ENCODE measurements around the gene ADAMTS12. TPM values are rescaled to one million over a fixed set of nuclear protein-coding genes. Genes with fewer than 3 reads are reported as not detected.

Gene ADAMTS12
- total and polyA plus RNA-seq, 10 of the 15 experiments (the other 5 are each of a cell fraction or from before 2014, with no cell fraction given): 0.11 to 35.8 (median 20.7) TPM

GRCh38 chr5:33816791-33817190 lies 75.0 kb downstream of the ADAMTS12 start:
- Histone ChIP-seq H3K9ac (ENCODE audit: control insufficient read depth, insufficient read depth, low read length) (no peak overlapping the region), H2AFZ (ENCODE audit: control insufficient read depth, low read depth, low read length) (no peak overlapping the region), H3K4me2 (ENCODE audit: control insufficient read depth, insufficient read depth) (no peak overlapping the region), H3K27me3 (replicated peaks in 1 of 2; ENCODE audit: control insufficient read depth in 2 of 2, insufficient read depth in 2 of 2, low read length in 1 of 2) (no peaks in the 10 kb centered on the region), H3K4me1 (ENCODE audit: control insufficient read depth, insufficient read depth, low read length) (no peaks in the 10 kb centered on the region), H3K36me3 (ENCODE audit: control insufficient read depth in 2 of 2, insufficient read depth in 2 of 2, low read length in 1 of 2) (no peaks in the 10 kb centered on the region), H3K79me2 (ENCODE audit: control insufficient read depth, insufficient read depth, low read length) (no peaks in the 10 kb centered on the region; the same call in 1 of the 2 replicates), H4K20me1 (ENCODE audit: control insufficient read depth, insufficient read depth) (no peaks in the 10 kb centered on the region), H3K9me3 (replicated peaks; ENCODE audit: control insufficient read depth, insufficient read depth, low read length) (peaks cover 3% of the 10 kb centered on the region; the same call in 1 of the 3 replicates), H3K4me3 (no peak overlapping the region), H3K27ac (ENCODE audit: control insufficient read depth, insufficient read depth) (no peak overlapping the region)
- SMC1A ChIA-PET (ENCODE audit: uncharacterized antibody, unreplicated experiment): interaction anchor here (2.2 kb wide), 1 partner anchor 10 kb away, joined by 8 read pairs; no protein-coding TSS in a partner anchor
- intact Hi-C loops (cut with micrococcal nuclease; ENCODE audit: unreplicated experiment) (no loop called here), in situ Hi-C loops (cut with MboI) (no loop called here)
- no peak for DNase-seq (ENCODE audit: low read depth, low spot score)
- 50% methylated on average over 1 of the region's 1 CpG for WGBS (ENCODE audit: insufficient coverage, insufficient replicate concordance, low lambda C conversion rate, missing lambda C conversion rate)
- POLR2A ChIA-PET: no interaction called here
- RAD21 ChIA-PET (ENCODE audit: unreplicated experiment): no interaction called here
- BruUV-seq (replicated peaks): no TSS peak
- ATAC-seq: no peak
- FAIRE-seq: no peak
- CTCF ChIA-PET: no interaction called here
- no peak for TF ChIP-seq SMARCA5 (IDR thresholded peaks at IDR 0.05)
- TF ChIP-seq BACH1 (IDR thresholded peaks at IDR 0.05; ENCODE audit: borderline replicate concordance): no peak
- TF ChIP-seq IRF4 (IDR thresholded peaks at IDR 0.05; ENCODE audit: low read depth, low read length): no peak
- TF ChIP-seq EED (IDR thresholded peaks at IDR 0.05; ENCODE audit: low read depth): no peak
- no peak for TF ChIP-seq ZNF274 (IDR thresholded peaks at IDR 0.05; ENCODE audit: insufficient read depth, insufficient read length)
- no peak for TF ChIP-seq IKZF1 (conservative IDR thresholded peaks at IDR 0.05)
- TF ChIP-seq ZBTB40 (IDR thresholded peaks at IDR 0.05; ENCODE audit: borderline replicate concordance): no peak
